Measurements from ENCODE around the gene SPNS2.
"Not testable (repeated sequence)": the region's sequence is repeated elsewhere in the genome, so short reads cannot be mapped to it uniquely, and the experiment has no call there.

SPNS2 gene

DNA sequence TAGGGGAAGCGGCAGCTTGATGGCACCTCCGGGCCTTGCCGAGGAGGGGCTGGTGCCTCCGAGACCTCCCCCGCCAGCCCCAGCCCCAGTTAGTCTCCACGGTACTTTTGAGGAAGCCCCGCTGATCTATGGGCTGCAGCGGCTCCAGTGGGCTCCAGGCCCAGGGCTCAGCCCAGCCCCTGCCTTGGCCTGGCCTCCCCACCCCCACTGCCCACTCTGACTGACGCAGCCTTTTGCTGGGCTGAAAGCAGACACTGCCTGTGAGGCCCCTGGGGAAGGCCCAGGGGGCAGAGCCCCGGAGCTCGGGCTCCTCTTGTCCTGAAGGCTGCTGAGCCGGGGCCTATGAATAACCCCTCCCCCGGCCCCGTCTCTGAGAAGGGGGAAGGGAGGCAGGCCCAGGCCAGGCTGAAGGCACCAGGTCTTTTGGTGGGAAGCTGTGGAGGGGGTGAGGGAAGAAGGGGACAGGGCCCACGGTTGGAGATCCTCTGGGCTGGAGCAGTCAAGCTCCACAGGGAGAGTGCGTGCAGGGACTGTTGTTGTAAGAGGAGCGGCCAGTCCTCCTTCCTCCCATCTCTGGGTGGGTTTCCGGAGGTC is 78.1 kb downstream of the SPNS2 start:
- DNase-seq: no peak

GRCh38 chr17:4577386-4577993 is 78.8 kb downstream of the SPNS2 start:
- no peak for DNase-seq

- not testable (repeated sequence) for DNase-seq
These were observed 79.7 kb downstream of the SPNS2 start for GRCh38 chr17:4578349-4578748.

GRCh38 chr17:4579678-4580077 is 81.0 kb downstream of the SPNS2 start:
- DNase-seq: no peak

DNA sequence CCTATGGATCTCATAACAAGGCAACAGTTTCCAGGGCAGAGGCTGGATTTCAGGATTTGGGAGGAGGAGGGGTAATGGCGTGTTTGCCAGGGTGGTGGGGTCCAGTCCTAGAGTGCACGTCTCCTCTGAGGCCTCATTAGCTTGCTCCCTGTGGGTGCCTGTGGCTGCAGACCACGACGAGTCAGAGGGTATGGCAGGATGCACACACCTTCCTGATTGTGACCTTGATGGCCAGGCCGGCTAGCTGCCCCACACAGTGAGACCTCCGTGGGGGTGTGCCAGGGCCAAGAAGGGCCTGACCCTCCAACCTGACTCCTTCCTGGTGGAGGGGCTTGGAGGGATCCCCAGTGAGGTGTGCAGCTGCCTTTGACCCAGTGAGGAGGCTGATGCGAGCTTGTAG is 81.6 kb downstream of the SPNS2 start:
- DNase-seq: no peak

DNA sequence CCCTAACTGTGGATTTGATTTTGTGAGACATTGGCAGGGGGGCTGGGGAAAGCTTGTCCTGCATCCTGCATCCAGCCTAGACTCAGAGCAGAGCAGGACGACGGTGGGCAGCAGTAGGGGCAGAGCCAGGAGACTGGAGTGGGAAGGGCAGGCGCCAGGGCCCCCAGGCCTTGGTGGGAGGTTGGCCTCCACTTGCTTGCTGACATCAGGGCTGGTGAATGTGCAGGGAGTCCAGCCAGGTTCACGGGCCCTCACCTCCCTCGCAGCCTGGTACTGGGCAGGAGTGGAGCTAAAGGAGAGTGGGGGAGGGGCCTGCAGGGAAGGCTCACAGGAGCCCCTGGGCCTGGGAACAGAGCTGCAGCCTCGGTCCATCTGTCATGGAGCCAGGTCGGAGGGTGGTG is 83.4 kb downstream of the SPNS2 start:
- no peak for DNase-seq

GRCh38 chr17:4582691-4583090 is 84.0 kb downstream of the SPNS2 start:
- no peak for DNase-seq

GRCh38 chr17:4583206-4583605 is 84.5 kb downstream of the SPNS2 start:
- no peak for DNase-seq

- no peak for DNase-seq
These were observed 85.1 kb downstream of the SPNS2 start for GRCh38 chr17:4583782-4584100.

DNA sequence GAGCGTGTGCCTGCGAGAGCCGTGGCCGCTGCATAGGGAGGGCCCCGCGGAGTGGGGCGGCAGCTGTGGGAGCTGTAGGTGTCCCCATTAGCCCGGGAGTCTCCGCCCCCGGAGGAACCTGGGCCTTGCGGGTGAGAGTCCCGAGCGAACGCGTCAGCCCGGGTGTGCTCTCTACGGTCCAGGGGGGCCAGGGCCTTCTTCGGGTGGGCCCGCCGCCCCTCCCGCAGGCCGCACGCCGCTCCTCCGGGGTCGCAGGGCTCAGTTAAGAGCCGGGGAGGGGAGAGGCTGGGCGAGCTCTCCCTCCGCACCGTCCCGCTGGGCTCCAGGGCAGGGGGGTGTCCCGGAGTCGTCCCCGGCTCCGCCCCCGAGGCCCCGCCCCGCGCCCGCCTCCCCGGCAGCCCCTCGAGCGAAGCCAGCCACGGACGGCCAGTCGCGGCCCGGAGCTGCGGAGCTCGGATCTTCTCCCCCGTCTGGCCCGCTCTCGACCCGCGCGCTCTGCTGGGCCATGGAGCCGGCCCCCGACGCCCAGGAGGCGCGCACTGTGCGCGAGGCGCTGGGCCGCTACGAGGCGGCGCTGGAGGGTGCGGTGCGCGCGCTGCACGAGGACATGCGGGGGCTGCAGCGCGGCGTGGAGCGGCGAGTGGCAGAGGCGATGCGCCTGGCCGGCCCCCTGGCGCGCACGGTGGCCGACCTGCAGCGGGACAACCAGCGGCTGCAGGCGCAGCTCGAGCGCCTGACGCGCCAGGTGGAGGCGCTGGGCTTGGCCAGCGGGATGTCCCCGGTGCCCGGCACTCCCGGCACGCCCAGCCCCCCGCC is 85.6 kb downstream of the SPNS2 start, which contains the start of gene SMTNL2:
TSS of gene SMTNL2 (plus strand) at position 429 of the 816 bp plus-strand sequence. CDS start at position 506, 77 bp downstream.
- no peak for DNase-seq

GRCh38 chr17:4584917-4585637 is 86.4 kb downstream of the SPNS2 start:
- DNase-seq: no peak

- no peak for DNase-seq
These were observed 86.9 kb downstream of the SPNS2 start for GRCh38 chr17:4585638-4585994.

DNA sequence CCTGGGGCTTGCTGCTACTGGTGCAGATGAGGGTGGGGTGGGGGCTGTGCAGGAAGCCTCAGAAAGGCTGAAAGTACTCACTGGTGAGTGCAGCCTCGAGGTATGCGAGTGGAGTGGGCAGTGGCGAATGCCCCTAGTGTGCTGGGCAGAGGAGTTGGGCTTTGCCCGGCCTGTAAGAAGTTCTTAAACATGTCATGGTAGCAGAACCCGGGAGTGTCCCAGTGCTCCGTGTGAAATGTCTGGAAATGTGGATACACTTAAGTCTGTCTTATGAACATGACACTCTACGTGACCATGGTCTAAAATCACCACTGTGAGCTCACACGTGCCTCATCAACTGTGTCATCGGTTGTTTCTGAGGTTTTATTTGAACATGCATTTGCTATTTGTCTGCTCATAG is 87.4 kb downstream of the SPNS2 start:
- DNase-seq: no peak

DNA sequence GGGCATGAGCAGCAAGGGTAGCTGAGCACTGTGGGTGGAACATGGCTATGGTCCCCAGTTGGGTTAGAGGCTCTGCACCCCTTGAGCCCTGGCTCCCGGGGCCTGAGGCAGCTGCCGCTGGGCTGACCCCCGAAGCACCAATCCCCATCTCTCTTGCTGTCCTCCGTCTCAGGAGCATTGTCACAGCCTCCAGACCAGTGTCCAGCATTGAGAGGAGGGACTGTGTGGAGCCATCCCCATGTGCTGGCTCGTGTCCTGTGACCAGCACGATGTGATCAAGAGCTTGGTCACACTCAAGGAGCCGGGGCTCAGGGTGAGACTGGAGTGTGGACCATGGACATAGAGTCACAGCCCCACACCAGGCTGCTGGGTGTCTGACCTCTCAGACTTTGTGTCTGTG is 88.5 kb downstream of the SPNS2 start:
- DNase-seq: no peak

- DNase-seq: no peak
These were observed 89.1 kb downstream of the SPNS2 start for GRCh38 chr17:4587803-4588202.

- no peak for DNase-seq
These were observed 89.7 kb downstream of the SPNS2 start for GRCh38 chr17:4588391-4588790.
